ENCODE data around the gene INPP5K.
"Not testable (repeated sequence)": the region's sequence is repeated elsewhere in the genome, so short reads cannot be mapped to it uniquely, and the experiment has no call there.

Gene INPP5K

DNA sequence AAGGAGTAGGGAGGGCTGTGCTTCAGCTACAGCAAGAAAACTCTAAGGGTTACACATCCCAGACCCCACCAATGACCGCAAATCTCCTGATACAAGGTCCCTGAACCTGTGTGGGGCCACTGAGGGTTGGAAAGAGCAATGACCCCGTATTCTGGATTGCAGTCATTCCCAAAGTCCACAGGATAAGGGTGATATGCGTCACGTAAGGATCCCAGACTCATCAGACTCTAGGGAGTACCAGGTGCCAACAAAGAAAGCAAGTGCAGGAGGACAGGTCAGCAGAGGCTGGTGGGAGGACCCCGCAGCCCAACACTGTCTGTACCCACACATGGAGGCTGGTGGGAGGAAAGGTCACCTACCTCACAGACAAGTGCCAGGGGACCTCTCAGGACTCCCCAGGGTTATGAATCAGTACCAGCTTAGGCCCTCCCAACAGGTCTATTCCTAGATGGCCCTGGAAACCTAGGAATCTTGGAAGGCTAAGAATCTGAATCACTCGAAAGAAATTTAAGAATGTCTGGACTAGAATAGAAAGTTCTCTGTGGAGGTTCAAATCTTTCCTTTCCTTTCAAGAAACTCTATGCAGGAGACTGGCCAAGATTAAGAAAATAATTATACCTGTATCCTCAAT is 30.0 kb upstream of the INPP5K start:
- no peak for DNase-seq (ENCODE audit: low spot score)

DNA sequence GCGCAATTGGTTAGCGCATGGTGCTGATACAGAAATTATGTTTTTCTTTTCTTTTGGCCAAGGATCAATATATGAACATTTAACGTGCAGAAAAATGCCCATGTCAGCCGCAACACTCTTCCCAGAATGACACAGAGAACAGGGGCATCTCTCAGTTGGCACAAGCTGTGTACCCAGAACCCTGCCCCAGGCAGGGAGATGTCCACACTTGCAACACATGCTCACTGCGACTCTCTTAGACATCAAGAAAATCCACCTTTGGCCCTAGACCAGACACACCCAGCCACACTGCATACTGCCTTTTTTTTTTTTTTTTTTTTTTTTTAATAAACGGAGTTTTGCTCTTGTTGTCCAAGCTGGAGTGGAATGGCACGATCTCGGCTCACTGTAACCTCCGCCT is 29.2 kb upstream of the INPP5K start:
- DNase-seq (ENCODE audit: low spot score), result no peak

DNA sequence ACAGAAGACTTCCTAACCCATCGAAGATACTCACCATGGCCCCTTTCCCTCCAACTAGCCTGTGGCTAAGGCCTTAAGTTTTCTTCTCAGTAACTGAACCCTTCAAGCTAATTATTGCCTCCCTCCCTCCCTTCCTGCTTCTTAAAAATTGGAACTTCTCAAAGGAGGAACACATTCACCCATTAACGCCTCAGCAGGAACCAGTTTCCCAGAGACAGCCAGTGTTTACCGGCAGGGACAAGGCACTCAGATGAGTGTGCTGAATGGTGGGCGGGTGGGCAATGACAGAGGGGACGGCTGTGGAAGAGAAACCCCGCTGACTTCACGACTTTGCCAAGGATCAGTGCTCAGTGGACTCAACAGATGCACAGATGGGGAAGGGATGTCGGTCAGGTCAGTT is 25.9 kb upstream of the INPP5K start:
- no peak for DNase-seq (ENCODE audit: low spot score)

GRCh38 chr17:1541367-1541904 is 25.0 kb upstream of the INPP5K start:
- no peak for DNase-seq (ENCODE audit: low spot score)

DNA sequence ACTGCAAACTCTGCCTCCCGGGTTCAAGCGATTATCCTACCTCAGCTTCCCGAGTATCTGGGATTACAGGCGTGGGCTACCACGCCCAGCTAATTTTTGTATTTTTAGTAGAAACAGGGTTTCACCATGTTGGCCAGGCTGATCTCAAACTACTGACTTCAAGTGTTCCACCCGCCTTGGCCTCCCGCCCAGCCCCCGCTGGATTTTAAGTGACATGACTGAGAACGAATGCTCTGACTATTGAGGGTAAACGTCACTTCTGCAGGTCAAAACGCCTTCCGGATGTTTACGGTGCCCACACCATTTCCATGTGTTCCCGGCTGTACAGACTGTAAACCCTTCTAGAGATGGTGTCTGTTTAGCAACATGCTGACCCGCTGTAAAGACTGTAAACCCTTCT is 23.4 kb upstream of the INPP5K start:
- no peak for DNase-seq (ENCODE audit: low spot score)

GRCh38 chr17:1535737-1536136 is 19.3 kb upstream of the INPP5K start:
- no peak for DNase-seq (ENCODE audit: low spot score)

- no peak for DNase-seq (ENCODE audit: low spot score)
Measured at GRCh38 chr17:1533661-1534325, 17.4 kb upstream of the INPP5K start.

DNA sequence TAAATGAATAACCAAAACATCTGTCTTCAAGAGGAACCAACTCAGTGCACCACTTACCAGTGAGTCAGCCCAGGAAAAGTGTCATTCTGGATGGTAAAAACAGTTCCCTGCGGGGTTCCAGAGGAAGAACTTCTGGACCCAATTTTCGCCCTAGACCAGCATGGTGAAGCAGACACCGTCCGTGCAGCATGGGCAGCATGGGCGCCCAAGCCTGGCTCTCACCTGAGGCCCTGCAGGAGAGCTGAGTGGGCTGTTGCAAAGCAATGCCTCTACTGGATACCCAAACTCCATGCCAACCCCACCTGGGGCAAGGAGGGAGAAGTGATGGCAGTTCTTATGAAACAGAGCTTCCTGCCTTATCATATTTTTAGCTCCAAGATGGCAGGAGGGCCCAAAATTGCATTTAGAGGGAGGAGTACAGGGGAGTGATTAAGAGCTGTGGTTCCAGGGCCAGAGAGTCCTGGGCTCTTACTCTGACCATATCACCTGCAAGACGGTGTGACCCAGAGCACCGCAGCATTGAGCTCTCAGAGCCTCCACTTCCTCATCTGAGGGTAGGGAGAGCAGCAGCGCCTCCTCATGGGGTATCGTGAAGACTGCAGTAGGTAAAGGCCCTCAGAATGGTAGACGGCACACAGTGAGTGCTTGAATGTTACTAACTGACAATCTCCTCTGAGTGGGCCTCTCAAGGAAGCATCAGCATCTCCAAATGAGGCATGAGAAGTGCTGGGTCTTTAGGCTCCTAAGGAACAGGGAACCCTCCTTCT is 16.6 kb upstream of the INPP5K start:
- peak; percentile 29 for DNase-seq (ENCODE audit: low spot score)

DNA sequence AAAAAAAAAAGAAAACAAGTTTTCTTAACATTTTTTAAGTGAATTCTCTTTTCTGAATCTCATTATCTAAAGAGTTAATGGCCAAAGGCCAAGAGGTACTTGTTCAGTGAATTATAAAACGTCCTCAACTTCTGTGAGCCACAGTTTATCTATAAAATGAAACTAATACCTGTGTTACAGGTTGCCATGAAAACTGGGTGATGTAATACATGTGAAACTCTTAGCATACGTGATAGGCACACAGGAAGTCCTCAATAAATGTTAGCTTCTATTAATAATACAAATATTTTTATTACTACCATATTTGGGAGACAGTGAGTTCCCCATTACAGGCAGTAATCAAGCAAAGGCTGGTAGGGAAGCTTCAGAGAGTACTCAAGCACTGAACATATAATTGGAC is 13.5 kb upstream of the INPP5K start:
- no peak for DNase-seq (ENCODE audit: low spot score)

DNA sequence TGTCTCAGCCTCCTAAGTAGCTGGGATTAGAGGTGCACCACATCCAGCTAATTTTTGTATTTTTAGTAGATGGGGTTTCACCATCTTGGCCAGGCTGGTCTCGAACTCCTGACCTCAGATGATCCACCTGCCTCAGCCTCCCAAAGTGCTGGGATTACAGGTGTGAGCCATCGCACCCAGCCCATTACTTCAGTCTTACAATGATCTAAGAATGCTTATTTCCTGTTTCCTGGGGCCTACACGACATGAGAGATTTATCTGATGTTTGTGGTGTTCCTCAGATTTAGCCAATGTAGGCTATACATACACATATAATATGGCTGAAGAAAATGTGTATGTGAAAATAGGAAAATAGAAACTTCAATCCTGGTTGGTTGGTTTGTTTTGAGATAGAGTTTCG is 10.5 kb upstream of the INPP5K start:
- peak; percentile 15 for DNase-seq (ENCODE audit: low spot score)

DNA sequence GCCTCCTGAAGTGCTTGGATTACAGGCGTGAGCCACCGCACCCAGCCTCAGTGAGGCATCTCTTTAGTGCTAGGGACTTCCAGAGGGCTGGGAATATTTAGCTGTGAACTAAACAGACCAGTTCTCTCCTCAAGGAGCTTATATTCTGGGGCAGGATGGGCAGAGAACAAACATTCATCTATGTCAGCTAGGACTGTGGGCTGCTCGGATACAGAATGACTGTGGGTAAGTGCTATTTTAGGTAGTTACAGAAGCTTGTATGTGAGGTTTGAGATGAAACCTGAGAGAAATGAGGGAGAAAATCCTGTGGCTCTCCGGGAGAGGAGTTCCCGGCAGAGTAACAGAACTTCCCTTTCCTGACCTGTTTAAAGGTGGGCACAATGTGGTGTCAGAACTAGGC is 6.2 kb upstream of the INPP5K start:
- no peak for DNase-seq (ENCODE audit: low spot score)

- DNase-seq (ENCODE audit: low spot score), result no peak
Measured at GRCh38 chr17:1521086-1521640, 4.8 kb upstream of the INPP5K start.

DNA sequence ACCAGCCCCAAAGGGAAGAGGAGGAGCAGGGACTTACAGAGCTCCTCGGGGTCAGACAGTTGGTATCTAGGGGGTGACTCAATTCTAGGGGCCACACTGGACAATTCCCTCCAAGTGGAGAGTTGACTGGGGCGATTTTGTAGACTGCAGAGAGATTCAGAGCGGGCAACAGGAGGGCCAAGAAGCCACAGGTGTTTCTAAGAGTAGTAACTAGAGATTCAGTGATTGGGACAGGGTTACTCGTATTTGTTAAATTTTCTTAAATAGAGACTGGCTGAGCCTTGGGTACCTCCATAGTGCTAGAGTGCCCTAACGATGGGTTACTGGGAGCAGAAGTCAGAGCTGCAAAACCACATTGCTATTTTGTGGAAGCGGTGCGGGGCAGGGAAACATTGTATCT is 3.3 kb upstream of the INPP5K start:
- DNase-seq (ENCODE audit: low spot score), result no peak

DNA sequence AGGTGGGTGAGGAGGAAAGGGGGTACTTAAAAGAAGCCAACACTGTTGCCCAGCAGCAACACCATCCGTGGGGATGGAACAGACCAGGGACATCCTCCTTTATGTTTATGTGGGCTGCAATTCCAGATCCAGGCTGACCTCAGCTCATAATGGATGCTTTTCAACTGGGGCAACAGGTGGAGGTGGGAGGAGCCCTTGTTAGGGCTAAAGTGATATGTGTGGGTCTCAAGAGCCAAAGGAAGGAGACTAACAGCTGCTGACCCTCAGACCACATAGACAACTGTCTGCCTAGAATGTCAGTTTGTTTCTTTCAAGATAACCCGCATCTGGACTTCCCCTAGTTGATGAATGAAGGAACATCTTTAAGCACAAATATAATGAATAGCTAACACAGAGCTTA is 2.0 kb upstream of the INPP5K start:
- no peak for DNase-seq (ENCODE audit: low spot score)

- peak; percentile 75 for DNase-seq (ENCODE audit: low spot score)
Measured at GRCh38 chr17:1515640-1516387, 598 bp downstream of the INPP5K start.

DNA sequence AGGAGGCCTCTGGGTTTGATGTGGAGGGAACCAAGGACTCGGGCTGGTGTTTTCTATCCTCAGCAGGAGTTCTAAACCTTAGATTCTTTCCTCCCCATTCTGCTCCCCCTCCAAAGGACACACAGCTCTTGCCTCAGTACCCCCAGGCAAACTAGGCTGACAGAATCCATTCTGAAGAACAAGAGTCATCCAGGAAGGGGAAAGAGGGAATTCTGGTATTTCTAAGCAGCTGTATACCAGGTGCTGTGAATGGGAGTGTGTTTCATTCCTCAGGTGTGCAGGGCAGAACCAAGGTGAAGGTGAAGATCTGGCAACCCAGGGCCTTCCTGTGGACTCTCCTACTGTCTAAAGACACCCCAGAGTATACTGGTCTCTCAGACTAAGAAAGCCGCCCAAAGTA is 4.1 kb downstream of the INPP5K start:
- DNase-seq (ENCODE audit: low spot score), result no peak

DNA sequence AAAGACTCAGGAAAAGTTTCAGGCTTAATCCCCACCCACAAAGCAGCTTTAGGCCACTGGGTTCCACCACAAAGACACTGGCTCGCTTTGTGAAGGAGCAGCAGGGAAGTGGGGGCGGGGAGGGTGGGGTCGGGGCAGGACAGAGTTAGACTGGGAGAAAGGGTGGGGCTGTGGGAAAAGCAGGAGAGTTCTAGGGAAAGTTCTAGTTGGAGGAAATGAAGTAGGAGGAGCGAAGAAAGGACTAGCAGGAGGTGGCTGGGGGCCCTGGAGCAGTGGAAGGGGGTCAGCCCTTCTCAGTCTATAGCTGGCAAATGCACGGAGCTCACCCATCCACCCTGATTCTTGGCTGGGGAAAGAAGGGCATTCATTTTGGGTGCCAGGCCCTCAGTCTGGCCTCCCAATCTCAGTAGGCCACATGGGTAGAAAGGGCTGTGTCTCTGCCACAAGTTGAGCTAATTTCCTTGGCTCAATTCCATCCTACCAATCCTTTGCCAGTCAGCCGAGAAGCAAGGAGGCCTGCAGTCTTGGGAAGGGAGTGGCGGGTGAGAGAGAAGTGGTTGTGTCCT is 4.6 kb downstream of the INPP5K start:
- DNase-seq (ENCODE audit: low spot score), result no peak

- no peak for DNase-seq (ENCODE audit: low spot score)
Measured at GRCh38 chr17:1511290-1511689, 5.1 kb downstream of the INPP5K start.

GRCh38 chr17:1509290-1509881 is 7.0 kb downstream of the INPP5K start:
- DNase-seq (ENCODE audit: low spot score), result no peak

DNA sequence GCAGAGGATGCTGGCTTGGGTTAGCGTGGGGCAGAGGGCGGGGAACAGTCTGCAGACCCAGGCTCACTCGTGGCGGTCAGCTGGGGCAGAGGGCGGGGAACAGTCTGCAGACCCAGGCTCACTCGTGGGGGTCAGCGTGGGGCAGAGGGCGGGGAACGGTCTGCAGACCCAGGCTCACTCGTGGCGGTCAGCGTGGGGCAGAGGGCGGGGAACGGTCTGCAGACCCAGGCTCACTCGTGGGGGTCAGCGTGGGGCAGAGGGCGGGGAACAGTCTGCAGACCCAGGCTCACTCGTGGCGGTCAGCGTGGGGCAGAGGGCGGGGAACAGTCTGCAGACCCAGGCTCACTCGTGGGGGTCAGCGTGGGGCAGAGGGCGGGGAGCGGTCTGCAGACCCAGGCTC is 7.7 kb downstream of the INPP5K start:
- not testable (repeated sequence) for DNase-seq (ENCODE audit: low spot score)

- no peak for DNase-seq (ENCODE audit: low spot score)
Measured at GRCh38 chr17:1506649-1507267, 9.7 kb downstream of the INPP5K start.

Data from CD4-positive, alpha-beta T cell treated with Interleukin-2 at 100 ng/mL for 4 hours (primary cell).